Nephron progenitor cell (in vitro differentiated cells): ENCODE results near the gene DIS3L2.

Experiments
- DNase-seq: peaks from one replicate; pipeline ENCODE4 v3.0.0; 2021
- H3K27ac Mint-ChIP-seq: 2 replicates; pipeline ENCODE4 v1.8.0; 2021; ENCODE audit warnings: mild to moderate bottlenecking, moderate library complexity, mixed read lengths
- H3K27me3 Mint-ChIP-seq: 2 replicates; pipeline ENCODE4 v1.8.0; 2021; ENCODE audit warnings: mild to moderate bottlenecking, low read depth, mixed read lengths; ENCODE audit not compliant: poor library complexity
- H3K36me3 Mint-ChIP-seq: 2 replicates; pipeline ENCODE4 v1.8.0; 2021; ENCODE audit warnings: low read depth, mixed read lengths
- H3K4me1 Mint-ChIP-seq: 2 replicates; pipeline ENCODE4 v1.8.0; 2021; ENCODE audit warnings: mixed read lengths
- H3K4me3 Mint-ChIP-seq: 2 replicates; pipeline ENCODE4 v1.8.0; 2021; ENCODE audit warnings: mild to moderate bottlenecking, moderate library complexity, mixed read lengths
- H3K9me3 Mint-ChIP-seq: 2 replicates; pipeline ENCODE4 v1.8.0; 2021; ENCODE audit warnings: mild to moderate bottlenecking, moderate library complexity, mixed read lengths
- CTCF ChIP-seq: fragments of 200-600 bp; sonication (generic); IDR thresholded peaks from 2 replicates; pipeline ENCODE4 v1.5.0; 2021; ENCODE audit warnings: antibody characterized with exemption

Gene DIS3L2

DNA sequence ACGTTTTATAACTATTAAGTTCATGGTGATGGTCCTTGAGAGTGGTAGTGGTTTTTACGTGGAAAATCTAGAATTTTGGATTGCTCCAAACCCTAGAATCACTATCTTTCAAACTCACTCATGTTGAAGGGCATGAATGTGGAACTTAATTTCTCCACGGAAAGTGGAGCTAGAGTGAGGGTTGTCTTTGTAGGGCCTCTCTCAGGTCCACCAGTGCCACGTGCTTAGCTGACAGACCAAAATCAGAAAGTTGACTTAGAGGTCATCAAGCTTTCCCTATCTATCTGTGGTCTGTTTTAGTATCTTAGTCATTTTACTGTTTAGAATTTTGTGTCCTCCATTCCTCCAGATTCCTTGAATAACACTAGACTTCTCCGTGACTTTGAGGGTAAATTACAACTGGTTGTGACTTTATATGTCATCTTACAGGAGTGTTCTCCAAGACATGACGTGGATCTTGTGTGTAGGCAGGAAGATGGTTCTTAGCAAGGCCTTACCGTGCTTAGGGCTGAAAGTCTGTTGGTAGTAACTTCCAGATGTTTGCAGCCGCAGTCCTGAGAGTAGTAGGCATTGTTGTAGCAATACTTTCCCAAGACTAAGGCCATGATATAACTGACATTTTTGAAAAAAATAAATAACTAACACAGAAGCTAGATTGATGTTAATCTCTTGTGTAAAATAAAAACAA is 26.8 kb downstream of the DIS3L2 start:
- no peak for TF ChIP-seq CTCF
- DNase-seq = no peak
- Mint-ChIP-seq H3K27ac (no peak overlapping the region), H3K4me1 (peaks cover 5% of the 10 kb centered on the region), H3K4me3 (no peak overlapping the region), H3K27me3 (no peaks in the 10 kb centered on the region), H3K9me3 (peaks cover 6% of the 10 kb centered on the region), H3K36me3 (peaks cover 14% of the 10 kb centered on the region)

- H3K4me1 Mint-ChIP-seq = peaks cover 5% of the 10 kb centered on the region
- TF ChIP-seq CTCF = no peak
- no peak overlapping the region for H3K27ac Mint-ChIP-seq
- H3K9me3 Mint-ChIP-seq = no peaks in the 10 kb centered on the region
- H3K36me3 Mint-ChIP-seq = no peaks in the 10 kb centered on the region
- DNase-seq = no peak
- H3K27me3 Mint-ChIP-seq = no peaks in the 10 kb centered on the region
- no peak overlapping the region for H3K4me3 Mint-ChIP-seq
Measured at GRCh38 chr2:231991664-231992063, 30.2 kb downstream of the DIS3L2 start.

DNA sequence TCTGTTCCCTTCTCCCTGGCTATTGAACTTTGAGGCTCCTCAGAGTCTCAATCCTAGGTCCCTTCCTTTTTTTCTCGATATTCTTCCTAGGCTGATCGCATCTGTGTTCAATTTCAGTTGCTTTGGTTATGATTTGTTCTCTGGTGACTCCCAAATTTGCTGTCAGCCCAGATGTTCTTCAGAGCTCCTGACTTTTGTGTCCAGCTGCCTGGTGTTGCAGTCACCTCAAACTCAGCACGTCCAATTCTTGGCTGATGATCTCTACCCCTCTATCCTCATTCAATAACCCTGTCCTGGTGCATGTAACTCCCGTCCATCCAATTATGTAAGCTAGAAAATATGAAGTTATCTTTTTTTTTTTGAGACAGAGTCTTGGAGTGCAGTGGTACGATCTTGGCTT is 31.4 kb downstream of the DIS3L2 start:
- Mint-ChIP-seq H3K9me3 (no peaks in the 10 kb centered on the region), H3K27ac (no peak overlapping the region), H3K36me3 (no peaks in the 10 kb centered on the region), H3K4me1 (peaks cover 5% of the 10 kb centered on the region), H3K27me3 (no peaks in the 10 kb centered on the region), H3K4me3 (no peak overlapping the region)
- TF ChIP-seq CTCF = no peak
- DNase-seq = no peak

DNA sequence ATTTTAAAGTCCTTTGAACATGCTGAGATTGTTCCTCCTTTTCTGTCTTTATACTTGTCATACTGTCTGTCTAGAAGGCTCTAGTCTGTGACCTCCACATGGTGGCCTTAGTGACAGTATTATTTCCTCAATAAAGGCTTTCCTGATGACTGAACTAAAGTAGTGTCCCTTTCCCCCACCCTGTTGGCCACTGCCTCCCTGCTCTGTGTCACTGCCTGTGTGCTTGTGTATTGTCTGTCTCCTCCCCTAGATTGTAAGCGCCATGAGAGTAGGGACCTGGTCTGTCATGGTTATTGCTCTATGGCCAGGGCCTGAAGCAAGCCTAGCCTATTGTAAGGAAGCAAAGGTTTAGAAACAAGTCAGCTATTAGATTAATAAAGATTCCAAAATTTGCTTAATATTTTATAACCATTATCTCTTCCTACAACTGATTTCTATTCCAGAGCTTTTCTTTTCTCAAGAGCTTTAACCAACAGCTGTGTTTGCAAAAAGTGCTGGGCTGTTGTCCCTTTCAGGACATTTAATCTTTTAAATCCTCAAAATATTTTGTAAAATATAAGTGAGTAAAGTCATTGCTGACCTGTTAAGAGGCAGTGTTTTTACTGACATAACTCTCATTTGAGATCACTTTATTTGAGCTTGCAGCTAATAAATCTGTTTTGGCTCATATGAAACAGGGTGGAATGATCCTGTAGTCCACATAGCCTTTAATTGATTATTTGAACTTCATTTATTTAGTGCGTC is 35.5 kb downstream of the DIS3L2 start:
- Mint-ChIP-seq H3K4me3 (no peak overlapping the region), H3K27me3 (no peaks in the 10 kb centered on the region), H3K27ac (no peak overlapping the region), H3K36me3 (no peaks in the 10 kb centered on the region), H3K4me1 (peaks cover under 1% of the 10 kb centered on the region), H3K9me3 (no peaks in the 10 kb centered on the region)
- TF ChIP-seq CTCF = no peak
- no peak for DNase-seq

DNA sequence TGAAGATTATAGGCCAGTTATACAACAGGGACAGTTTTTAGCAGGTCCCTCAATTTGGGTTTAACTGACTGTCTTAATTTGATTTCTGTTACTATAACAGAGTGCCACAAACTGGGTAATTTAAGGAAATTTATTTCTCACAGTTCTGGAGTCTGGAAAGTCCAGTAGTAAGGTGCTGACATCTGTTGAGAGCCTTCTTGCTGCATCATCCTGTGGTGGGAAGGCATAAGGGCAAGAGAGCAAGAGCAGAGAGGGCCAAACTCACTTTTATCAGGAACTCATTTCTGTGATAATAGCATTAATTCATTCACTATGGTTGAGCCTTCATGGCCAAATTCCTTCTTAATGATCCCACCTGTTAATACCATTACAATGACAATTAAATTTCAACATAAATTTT is 36.5 kb downstream of the DIS3L2 start:
- TF ChIP-seq CTCF = no peak
- no peaks in the 10 kb centered on the region for H3K27me3 Mint-ChIP-seq
- no peak overlapping the region for H3K4me3 Mint-ChIP-seq

DNA sequence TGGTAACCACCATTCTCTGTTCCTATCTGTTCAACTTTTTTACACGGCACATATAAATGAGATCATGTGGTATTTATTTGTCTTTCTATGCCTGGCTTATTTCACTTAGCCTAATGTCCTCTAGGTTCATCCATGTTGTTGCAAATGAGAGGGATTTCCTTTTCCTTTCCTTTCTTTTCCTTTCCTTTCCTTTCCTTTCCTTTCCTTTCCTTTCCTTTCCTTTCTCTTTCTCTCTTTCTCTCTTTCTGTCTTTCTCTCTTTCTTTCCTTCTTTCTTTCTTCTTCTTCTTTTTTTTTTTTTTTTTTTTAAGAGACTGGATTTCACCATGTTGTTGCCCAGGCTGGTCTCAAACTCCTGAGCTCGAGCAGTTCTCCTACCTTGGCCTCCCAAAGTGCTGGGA is 38.9 kb downstream of the DIS3L2 start:
- Mint-ChIP-seq H3K4me3 (no peak overlapping the region), H3K27me3 (no peaks in the 10 kb centered on the region), H3K36me3 (peaks cover 7% of the 10 kb centered on the region), H3K27ac (no peak overlapping the region), H3K9me3 (no peaks in the 10 kb centered on the region), H3K4me1 (no peaks in the 10 kb centered on the region)
- DNase-seq = no peak
- TF ChIP-seq CTCF = no peak

More for the DNA sequence above, 36.5 kb downstream of the DIS3L2 start:
- Mint-ChIP-seq H3K9me3 (no peaks in the 10 kb centered on the region), H3K36me3 (no peaks in the 10 kb centered on the region), H3K4me1 (no peaks in the 10 kb centered on the region), H3K27ac (no peak overlapping the region)
- no peak for DNase-seq
